NCI-H1436 (cell line): ENCODE measurements around the gene RAB15.

Source experiments
- DNase-seq: peaks from one replicate; lab custom pipeline; 2025; lab: John Stamatoyannopoulos, UW

The RAB15 gene

DNA sequence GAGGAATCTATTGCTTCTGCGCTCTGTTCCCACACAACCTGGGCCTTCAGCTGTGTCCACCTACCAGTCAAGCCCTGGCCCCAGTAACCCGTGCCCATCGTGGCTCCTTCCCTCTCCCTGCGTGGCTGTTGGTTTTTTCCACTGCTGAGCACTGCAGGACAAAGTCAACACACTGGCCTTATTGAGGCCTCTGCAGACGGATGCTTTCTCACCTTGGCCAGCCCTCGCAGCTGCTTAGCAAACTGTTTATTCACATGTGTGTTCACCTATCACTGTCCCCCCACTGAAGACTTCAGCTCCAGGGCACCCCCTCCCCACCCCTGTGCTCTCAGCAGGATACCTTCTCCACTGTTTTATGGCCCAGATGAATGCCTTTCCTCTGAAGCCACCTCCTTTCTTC is 16.8 kb downstream of the RAB15 start:
- no peak for DNase-seq

DNA sequence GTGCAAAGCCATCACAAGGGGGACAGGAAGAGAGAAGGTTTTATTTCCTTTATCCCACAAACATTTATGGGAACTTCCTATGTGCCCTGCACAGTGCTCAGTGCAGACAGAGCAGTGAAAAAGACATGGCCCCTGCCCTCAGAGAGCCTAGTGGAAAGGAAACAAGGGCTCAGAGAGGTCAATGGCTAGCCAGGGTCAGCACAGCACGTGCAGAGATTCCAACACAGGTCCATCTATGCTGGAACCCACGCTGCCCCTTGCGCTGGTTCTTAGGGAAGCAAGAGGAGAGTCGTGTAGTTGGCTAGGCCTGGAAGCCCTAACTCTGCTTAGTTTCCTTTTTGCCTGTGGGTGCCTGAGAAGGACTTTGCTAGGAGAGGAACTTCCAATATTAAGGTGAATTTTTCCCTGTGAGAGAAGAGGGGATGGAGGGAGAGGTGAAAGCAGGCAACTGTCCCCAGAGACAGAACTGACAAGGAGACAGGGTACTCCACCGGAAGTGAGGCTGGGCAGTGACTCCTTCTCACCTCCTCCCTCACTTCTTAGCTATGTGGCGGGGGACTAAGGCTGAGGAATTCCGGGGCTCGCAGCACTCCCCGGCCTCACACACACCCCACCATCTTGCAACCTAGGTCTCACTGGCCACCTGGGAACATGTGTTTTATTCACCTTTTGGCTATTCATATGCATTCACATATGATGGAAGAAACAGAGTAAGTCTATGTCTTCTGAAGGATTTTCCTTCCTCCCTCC is 17.5 kb downstream of the RAB15 start:
- no peak for DNase-seq

DNA sequence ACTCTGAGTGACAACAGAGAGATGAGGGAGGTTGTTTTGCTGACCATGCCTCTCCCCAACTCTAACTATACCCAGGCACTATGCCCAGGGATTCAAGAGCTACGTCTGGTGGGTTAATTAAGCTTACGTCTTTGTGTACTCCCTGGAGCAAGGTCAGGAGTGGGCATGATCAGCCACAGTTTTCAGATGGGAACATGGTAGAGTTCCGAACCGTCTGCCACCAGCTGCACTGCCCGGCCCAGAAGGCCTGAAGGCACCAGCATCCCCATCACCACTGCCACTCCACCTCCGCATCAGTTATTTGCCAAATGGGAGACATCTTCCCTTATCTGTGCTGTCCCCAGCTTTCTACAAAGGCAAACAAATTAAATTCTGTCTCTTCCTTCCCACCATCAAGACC is 18.5 kb downstream of the RAB15 start:
- no peak for DNase-seq

DNA sequence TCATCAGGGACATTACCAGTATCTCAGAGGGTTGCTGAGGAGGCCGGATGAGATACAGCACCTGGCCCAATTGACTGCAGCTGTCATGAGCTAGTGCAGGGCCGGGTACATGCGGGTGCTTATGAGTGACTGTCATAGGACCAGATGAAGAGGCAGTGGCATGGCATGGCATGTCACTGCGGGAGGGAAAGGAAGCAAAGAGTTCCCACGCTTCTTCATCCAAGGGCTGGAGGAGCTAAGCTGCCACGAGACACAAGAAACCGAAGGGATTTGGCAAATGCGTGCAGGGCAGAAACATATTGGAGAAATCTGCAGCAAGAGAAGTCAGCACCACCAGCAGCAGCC is 18.9 kb downstream of the RAB15 start:
- DNase-seq: no peak

DNA sequence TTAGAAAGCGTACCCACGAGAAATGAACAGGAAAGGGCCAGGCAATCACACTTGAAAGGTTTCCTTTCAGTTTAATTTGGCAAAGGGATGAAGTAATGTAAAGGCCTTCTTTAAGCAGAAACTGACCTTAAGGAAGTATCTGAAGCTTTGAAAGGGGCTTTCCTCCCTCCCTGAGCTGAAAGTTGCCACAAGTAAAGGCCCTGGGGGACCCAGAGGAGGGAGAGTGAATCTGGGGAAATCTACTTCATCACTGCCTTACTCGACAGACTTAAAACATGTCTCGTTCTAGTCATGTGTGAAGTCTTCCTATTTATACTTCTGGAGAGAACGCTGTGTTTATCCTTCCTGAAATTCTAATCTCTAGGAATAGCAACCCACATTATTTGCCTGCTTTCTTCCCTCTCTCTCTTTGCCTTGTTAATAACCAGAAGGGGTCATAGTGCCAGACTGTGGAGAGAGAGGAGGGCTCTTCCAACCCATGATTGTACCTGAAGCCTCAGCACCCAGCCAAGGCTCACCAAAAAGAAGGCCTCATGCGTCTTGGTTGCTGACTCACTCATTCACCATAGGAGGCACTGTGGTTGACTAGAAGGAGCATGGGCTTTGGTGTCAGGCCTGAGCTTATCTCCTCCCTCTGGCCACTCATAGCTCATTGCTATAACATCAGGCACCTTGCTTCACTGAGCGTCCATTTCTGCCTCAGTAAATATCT is 19.4 kb downstream of the RAB15 start:
- DNase-seq: no peak

DNA sequence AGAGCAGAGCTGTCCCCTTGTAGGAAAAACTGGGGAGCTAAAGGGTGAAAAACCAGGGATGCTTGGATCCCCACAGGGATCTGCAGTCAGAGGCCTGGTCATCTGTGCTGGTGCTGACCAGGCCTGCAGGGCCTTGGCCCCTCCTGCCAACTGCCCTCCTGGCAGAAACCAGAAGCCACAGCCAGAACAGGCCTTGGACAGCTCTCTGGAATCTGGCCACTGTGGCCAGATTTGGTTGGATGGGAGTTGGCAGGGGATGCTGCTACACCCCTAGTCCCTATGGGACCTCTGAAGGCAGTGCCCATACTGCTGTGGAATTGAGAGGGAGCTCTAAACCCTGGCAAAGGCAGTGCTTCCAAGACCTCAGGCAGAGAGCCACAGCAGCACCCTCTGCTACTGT is 20.4 kb downstream of the RAB15 start:
- no peak for DNase-seq

DNA sequence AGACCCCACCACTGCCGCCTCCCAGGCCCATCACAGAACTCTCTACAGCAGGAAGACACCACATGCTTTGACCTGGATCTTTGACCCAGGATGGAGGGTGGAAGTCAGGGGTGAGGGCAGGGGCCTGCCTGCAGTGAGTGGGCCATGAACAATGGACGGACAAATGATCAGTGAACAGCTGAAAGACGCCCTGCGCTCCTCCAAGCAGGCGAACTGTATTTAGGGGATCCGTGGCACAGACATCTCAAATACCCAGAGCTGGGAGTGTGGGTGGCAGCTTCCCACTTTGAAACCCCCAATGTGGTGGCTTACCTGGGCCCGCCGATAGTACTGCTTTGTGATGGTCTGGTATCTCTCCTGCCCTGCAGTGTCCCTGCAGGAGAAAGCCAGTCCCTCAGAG is 20.8 kb downstream of the RAB15 start:
- no peak for DNase-seq

DNA sequence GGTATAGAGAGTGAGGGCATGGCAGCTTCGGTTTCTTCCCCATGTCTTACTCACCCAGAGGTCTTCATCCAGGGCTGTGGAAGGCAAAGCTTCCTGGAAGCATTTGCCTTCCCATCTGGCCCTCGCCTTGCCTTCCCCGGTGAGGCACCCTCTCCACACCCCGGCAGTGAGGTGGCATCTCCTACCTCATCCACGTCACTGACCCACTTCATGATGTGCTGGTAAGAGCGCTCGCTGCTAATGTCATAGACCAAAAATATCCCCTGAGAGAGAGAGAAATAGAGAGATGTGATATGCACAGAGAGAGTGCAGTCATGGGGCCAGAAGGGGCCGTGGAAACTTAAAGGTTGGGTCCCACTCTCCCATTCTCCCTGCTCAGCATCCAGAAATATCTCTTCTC is 21.2 kb downstream of the RAB15 start:
- DNase-seq: no peak

DNA sequence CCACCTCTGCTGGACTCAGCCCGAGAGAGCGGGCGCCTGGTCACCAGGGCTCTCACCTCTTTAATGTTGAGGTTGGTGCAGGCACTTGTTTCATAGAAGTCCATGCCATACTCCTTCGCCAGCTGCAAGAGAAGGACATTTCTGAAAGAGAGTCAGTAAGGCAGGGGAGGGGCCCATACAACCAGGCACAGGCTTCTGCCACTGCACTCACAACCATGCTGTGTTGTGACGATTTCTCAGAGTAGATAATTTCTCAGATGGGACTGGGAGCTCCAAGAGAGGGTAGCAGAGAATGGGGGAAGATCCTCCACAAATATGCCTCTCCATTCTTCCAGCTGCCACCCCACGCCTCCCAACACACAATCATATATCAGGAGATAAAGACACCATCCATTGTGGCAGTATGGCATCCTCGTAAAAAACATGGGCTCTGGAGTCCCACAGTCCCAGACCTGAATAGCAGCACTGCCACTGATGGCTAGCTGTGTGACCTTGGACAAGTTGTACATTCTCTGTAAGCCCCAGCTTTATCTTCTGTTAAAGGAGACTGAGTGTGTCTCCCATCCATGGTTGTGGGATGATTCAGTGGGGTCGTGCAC is 23.4 kb downstream of the RAB15 start:
- no peak for DNase-seq

DNA sequence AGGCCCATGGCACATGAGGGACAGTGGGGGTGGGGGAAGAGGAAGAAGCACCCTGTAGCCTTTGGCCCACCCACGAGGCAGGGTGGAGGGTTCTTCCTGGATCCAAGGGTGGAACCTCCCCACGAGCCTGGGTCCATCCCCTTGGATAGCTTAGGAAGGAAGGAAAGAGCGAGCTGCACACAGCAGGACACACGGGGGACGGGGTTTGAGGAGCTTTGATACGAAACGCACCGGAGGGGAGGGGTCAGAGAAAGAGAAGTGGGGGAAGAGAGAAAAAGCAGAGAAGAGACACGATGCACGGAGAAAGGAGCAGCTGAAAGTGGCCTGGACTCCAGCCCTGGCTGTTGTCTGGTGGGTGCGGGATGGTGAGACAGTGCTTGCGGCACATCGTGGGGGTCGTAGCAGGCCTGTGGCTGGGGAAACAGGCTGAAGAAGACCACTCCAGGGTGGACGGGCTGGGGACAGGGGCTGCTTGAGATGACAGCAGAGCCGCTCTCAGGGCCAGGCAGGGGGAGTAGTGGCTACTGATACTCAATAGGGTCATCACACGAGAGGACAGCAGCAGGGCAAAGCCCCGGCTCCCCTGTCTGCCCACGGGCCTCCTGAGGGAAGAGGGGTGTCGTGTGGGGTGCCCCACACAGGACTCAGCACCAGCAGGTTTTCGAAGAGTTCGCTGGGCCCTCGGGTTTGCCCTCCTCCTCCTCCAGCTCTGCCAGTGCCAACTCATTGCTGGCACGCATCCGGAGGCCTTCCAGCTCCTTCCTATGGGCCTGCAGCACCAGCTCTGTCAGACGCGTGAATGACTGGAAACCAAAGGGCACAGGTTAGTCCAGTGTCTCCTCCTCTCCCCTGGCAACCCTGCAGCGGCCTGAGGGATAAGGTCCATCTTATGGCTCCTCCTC is 24.2 kb downstream of the RAB15 start:
- no peak for DNase-seq

DNA sequence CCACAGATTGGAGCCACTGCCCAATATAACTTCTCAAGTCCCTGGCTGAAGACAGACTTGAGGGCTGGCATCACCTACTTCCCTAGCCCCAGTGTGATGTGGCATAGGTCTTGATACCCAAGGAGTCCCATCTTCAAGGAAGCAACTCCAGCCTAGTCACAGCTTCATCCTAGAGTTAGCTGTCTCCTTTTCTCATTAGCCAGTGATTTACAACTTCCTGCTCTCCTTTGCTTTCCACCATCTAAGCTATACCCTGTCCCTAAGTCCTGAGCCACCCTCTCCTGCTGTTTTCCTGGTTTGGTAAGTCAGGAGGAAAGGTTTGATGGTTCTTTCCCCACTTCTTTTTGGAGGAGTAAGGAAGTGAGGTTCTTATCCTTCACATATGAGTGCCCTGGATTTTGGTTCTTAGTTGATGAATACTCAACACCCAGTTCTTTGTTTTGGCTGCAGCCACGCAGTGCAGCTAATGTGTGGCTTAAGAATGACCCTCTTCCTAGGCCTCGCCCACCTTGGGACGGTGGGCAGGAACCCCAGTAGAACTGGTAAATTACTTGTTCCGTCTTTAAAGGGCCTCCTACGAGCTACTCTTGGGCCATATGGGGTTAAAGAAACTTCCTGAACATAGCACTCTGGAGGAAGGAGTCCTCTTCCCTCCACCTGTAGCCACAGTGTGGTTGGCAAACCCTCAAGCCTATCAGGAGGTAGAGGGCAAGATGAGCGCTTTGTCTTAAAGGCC is 25.7 kb downstream of the RAB15 start:
- DNase-seq: no peak

DNA sequence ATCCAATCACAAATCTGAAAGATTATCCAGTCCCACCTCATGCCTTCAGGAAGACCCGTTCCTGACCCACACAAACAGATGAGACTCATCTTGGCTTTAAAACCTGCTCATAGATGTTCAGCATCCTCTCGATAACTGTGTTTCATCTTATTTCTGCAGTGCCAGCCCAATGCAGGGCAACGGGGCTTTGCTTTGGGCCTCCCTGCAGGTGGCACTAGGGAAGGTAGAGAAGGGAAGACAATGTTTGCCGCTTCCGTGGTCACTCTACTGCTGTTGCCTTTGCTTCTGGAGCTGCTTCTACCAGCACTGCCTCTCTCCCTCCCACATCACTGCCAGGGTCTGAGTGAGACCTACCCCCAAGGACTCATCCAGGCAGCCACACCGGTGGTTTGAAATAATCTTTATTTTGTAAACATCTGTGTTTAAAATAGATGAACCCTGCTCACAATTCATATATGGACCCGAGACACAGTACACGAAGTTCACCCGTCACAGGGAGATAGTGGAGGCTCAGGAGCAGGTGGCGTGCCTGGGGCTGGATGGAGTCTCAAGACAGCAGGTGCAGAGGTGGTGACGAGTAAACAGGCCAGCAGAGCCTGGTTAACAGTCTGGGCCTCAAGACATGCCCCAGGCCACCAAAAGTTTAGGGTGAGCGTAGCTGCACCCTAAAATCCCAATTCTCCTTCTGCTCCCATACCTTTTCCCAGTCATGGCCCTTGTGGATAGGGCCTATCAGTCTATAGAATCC is 26.5 kb downstream of the RAB15 start:
- no peak for DNase-seq

DNA sequence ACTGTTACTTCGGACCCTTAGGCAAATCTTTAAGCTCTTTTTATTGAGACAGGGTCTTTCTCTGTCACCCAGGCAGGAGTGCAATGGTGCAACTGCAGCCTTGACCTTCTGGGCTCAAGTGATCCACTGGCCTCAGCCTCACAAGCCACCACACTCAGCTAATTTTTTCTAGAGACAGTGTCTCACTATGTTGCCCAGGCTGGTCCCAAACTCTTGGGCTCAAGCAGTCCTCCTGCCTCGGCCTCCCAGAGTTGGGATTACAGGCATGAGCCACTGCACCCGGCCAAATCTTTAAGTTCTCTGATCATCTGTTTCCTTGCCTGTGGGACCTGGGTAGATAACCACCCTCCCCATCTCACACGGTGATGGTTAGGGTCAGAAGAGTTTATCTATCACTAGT is 27.3 kb downstream of the RAB15 start:
- DNase-seq: no peak

DNA sequence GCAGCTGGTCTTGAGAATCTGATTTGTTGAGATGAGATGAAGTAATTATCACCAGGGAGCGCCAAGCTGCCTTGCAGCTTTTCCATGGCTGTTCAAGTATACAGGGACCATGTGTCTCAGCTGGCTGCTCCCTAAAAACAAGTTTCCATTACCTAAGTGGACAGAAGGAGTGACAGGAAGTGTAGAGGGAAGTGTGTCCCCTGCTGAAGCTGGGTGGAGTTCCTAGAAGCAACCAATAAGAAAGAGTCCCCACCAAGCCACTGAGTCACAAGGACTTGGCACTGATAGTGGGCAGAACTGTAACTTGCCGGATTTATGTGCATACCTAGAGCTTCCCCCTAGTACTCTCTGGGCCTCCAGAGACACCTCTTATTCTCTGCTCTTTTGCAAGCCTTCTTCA is 28.1 kb downstream of the RAB15 start:
- no peak for DNase-seq

DNA sequence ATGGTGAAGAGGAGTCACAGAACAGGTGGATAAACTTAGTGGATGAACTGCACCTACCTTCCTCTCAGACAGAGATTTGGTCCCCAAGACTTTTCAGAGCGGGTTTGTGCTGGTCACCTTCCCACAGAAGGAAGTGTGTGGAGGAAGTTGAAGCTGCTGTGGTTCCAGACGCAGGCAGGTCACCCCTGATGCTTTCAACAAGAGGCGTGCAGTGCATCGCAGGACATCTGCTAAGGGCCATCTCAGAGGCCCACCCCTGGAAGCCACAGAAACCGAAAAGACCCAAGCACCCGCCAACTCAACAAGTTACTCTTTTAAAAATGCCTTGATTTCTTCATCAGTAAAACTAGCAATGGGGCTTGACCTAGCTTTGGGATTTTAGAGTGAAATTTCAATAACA is 28.6 kb downstream of the RAB15 start:
- DNase-seq: no peak

DNA sequence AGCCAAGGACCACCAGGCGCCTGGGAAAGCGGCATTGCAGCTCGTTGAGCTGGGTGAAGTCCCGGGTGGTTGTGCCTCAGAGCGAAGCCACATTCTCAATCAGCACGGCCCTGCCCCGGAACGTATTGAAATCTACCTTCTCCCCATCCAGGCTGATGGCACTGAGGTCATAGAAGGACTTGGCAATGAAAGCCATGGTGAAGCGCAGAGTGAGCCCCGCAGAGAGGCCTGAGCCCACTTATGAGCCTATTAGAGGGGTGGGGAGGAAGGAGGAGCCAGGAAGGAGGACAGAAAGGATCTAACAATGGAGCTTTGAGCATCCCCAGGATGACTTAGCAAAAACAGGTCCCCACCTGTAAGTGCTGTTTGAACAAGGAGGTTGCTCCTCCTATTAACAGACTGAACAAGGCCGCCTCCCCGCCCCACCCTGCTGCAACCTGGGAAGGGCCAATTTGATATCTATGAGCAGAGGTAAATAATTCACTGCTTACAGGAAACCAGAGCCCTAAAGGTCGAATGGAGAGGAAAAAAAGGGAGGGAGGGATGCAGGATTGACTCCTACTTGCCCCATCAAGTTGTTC is 29.5 kb downstream of the RAB15 start, which contains the start of gene GPX2:
Gene GPX2 (minus strand): TSS at position 215 of the 581 bp plus-strand sequence. CDS start 19 bp downstream, at position 196.
- DNase-seq: peak; percentile 95

DNA sequence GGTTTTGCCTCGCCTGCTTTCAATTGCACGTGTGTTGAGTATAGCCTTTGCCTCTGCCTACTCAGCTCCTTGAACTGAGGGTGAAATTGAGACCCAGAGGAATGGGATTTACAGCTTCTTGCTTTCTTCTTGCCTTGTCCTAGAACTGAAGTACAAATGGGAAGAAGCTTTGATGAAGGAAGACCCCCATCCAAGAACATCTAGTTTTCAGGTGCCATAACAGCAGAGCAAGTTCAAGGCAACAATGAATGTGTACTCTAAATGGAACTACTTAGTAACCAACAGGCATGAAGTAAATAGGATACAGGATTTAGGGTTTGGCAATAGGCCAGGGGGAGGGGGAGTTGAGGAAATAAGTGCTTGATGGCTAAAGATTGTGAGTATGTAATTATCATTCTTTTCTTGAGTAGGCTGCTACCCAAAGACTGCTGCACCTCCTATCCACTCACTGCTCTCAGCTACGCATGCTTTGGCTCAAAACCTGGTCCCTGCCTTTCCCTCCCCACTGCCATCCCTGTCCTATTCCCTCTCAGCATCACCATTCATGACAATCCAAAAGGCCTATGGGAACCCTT is 31.7 kb downstream of the RAB15 start:
- DNase-seq: no peak

DNA sequence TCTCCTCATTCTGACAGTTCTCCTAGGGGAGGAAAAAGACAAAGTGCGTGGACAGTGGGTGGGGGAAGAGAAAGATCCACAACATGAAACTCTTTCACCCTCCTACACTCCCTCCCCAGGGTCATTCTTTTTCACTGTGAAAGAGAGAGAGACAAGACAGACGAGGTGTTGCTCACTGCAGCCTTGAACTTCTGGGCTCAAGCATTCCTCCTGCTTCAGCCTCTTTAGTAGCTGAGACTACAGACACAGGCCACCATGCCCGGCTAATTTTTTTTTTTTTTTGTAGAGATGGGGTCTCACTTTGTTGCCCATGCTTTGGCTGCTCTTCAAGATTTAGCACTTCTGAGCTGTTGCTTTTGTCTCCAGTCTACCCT is 32.3 kb downstream of the RAB15 start:
- no peak for DNase-seq

DNA sequence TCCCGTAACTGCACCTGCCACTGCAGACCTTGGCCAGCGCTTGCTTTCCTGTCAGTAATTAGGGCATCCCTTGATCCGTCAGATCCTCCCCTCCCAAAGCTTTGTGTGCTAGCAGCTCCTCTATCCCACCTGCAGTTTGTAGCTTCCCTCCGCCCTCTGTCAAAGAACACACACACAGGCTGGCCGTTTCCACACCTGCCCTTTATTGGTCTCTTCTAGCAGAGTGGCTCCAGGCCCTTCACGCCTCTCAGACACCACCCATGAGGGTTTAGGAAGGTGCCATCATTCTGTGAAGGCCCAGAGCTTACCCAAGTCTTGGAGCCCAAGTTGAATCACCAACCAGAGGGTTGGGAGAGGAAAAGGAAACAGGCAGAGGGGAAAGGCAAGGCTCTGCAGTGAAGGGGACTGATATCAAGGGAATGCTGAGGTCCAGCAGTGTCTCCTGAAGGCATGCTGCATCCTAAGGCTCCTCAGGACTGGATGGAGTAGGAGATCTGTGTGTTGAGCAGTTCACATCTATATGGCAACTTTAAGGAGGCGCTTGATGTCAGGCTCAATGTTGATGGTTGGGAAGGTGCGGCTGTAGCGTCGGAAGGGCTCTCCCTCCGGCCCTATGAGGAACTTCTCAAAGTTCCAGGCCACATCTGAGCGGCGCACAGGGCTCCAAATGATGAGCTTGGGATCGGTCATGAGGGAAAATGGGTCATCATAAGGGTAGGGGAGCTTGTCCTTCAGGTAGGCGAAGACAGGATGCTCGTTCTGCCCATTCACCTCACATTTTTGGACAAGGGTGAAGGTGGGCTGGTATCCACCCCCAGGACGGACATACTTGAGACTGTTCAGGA is 32.9 kb downstream of the RAB15 start:
- no peak for DNase-seq
